NCI-H524 treated with DMSO at 0.1 percent for 48 hours (cell line): ENCODE results near the gene XKRX.

Experiments
- DNase-seq: peaks from one replicate; lab custom pipeline; 2025; lab: John Stamatoyannopoulos, UW

Gene XKRX

GRCh38 chrX:100928660-100929613 lies at the start of gene XKRX:
XKRX (minus strand) TSS chrX:100928917; CDS start chrX:100928304, 613 bp downstream.
- DNase-seq = no peak

GRCh38 chrX:100976211-100976610 lies 47.5 kb upstream of the XKRX start:
- DNase-seq = no peak

DNA sequence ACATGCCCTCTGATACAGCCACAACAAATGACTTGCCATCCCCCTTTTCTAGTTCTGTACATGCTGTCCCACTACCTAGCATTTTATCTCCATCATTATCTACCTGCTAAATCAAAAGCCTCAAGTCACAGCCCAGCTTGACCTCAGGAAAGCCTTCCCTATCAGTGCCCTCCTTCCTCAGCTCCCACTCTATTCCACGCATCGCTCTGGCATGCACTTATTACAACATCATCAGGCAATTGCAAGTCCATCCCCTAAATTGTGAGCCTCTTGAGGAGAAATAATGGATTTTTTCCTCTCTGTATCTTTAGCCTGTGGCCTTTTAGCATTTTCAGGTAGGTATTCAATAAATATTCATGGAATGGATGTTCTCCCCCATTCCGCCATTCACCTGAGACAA lies 46.5 kb upstream of the XKRX start:
- no peak for DNase-seq

DNA sequence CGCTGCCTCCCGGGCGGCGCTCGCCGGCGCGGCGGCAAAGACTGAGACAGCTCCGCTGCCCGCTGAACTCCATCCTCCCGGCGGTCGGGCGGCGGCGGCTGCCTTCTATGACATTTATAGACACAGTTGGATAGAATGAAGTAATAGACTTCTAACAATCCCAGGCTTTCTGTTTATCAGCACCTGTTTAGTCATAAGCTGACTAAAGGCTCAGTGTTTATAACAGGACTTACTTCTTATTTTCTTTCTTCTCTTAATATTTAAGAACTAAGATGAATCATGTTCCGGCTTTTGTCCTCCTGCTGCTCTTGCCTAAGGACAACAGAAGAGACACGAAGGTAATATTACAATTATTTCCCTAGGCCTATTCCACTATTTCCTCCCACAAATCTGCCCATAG lies 44.7 kb upstream of the XKRX start:
- no peak for DNase-seq

GRCh38 chrX:100969936-100970335 lies 41.2 kb upstream of the XKRX start:
- no peak for DNase-seq

- no peak for DNase-seq
Measured at GRCh38 chrX:100969408-100969807, 40.7 kb upstream of the XKRX start, which contains the start of gene ARL13A. ARL13A (plus strand) TSS chrX:100969708; CDS start chrX:100973690, 3,982 bp downstream.

- DNase-seq = no peak
Measured at GRCh38 chrX:100964362-100964761, 35.6 kb upstream of the XKRX start.

DNA sequence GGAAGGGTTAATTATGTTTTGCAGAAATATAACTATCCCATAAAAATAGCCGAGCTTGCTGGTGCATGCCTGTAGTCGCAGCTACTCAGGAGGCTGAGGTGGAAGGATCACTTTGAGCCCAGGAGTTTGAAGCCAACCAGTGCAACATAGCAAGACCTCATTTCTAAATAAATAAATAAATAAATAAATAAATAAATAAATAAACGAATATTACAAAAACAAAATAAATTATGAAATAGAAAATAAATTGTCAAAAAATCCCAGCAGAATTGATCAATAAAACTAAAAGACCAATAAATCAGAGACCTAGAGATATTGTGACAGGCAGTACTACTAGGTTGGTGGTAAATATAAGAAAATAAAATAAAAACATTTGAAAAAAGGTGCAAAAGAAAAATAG lies 34.1 kb upstream of the XKRX start:
- DNase-seq = no peak

GRCh38 chrX:100948557-100948956 lies 19.8 kb upstream of the XKRX start:
- no peak for DNase-seq

DNA sequence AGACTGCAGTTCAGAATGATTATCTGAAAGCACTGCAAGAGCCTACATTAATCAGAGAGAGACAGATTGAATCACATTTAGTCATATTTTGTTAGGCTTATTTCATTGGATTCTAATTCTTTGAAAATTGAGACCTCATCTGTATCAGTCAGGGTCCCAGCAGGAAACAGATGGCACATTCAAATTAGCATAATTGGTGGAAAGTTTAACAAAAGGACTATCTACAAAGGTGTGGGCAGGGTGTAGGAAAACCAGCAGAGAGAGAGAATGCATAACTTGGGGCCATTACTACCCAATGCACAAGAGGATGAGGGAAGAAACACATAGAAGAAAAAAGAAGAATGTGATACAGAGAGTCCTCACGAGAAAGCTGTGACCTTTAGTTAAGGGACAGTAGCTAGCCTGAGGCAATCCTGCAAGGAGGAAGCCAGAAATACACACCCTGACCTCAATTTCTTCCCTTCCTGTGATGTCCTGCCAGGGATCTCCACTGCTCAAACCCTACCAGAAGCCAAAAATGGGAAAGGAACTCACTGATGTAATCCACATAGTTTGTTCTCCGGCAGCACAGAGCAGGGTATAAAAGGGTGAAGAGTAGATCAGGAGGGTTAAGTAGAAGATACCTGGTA lies 17.7 kb upstream of the XKRX start:
- DNase-seq = peak; percentile 4

GRCh38 chrX:100944601-100945000 lies 15.9 kb upstream of the XKRX start:
- DNase-seq = no peak

DNA sequence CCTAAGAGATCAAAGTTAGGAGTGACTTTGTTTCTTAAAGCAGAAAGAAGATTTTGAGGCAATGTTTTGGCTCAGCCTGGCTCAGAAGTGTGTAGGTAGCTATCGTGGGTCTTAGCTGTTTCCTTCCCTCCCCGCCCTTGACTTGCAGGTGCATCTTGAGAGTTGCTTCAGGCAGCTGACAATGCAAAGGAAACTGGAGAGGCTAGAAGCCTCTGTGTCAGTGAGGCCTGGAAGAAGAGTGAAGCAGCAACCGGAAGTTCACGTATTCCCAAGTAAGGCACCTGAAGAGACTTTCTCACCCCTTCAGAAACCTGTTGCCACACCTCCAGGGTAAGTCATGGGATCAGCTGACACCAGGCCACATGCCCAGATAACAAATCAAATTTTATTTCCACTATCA lies 10.6 kb upstream of the XKRX start:
- DNase-seq = no peak

DNA sequence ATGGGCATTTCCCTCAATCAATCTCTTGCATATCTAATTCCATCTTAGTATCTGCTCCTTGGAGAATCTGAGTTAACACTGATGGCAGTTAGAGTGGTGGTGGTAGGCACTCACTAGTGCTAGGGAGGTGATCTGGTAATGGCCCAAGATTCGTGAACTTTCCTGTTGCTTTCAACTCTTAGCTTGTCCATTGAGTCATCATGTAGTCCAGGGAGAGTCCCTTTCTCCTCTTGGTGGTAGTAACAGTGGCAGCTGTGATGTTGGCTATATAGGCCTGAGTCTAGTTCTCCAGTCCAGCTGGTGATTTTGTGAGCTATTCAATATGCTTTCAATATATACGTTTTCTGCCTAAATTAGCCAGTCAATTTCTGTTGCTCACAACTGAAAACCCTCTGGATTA lies 7.0 kb upstream of the XKRX start:
- no peak for DNase-seq

DNA sequence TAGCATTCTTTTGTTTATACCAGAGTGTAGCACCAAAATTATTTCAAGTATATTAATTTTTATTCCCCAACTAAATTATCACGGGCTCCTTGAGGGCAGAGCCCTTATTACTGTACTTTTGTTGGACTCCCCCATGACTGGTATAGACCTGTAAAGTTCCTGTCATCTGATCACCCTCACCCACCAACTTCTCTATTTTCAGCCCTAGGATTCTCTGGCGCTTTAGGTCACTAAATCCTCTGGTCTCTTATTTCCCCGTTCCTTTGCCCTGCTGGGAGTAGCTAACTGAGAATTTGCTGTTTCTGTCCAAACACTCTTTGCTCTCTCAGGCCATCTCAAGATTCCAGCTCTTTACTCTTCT lies 3.2 kb upstream of the XKRX start:
- no peak for DNase-seq

- DNase-seq = no peak
Measured at GRCh38 chrX:100931218-100931924, 2.7 kb upstream of the XKRX start.

DNA sequence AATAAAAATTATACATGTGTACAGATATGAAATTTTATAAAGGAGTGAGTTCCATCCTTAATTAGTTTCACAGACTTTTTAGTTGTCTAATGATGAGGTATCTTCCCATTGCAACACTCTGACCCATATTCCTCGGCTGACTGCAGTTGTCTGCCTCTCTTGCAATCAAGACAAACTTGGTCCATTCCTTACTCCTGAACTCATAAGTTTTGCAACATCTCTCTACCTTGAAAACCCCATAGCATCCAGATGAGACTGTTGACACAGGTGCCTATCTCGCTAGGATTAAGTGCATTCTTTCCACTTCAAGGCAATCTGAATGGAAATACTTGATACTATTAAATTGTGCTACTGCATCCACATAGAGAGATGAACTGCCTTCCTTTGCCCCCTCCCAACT lies 2.3 kb downstream of the XKRX start:
- DNase-seq = no peak

- DNase-seq = no peak
Measured at GRCh38 chrX:100924375-100924774, 4.3 kb downstream of the XKRX start.

- DNase-seq = no peak
Measured at GRCh38 chrX:100915562-100915961, 13.2 kb downstream of the XKRX start.

DNA sequence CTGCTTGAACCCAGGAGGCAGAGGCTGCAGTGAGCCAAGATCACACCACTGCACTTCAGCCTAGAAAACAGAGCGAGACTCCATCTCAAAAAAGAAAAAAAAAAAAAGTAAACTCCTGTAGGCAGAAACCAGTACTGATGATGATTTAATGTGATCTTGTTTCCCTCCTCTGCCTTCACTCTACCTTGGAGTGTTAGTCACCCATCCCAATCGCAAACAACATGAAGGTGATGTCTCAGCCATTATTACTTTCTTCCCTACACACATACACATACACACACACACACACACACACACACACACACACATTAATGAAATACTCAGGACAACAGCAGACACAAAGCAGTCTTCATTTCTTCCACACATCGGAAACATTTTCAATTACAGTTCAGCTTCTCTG lies 15.6 kb downstream of the XKRX start:
- DNase-seq = no peak

DNA sequence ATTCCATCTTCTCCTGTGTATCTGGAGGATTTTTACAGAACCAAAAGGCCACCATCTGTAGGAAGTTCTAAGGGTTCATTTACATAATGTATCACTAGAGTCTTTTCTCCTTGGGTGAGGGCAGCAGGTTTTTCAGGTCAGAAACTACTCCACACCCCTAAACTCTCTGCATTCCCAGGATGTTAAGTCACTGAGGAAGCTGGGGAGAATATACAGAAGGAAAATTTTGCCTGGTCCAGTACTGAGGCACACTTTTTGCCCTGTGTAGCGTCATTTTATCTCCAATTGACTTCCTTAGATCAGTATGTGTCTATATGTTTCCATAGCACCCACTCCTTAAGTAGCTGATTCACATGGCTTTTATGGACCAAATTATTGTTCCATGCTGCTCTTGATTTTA lies 17.0 kb downstream of the XKRX start:
- no peak for DNase-seq

GRCh38 chrX:100905620-100906019 lies 23.1 kb downstream of the XKRX start:
- no peak for DNase-seq

DNA sequence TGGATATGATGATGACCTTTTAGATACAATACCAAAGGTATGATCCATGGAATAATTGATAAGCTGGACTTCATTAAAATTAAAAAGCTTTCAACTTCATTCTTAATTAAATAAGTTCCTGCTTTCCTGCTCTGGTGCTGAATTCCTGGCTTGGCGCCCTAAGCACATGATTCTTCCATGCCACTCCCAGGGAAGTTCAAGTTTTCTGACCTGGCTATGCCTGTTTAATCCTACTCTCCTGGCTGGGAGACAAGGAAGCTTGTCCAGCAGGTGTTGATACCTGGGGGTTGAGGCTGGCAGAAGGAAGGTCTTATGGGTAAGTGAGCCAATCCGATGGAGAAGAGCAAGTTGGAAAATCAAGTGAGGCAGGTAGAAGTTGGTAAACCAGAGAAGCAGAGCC lies 24.3 kb downstream of the XKRX start:
- no peak for DNase-seq
